ENCODE data around the gene NKAPD1.
A peak's percentile ranks its signal among the peaks of the same experiment; 100 is the strongest.

DNA sequence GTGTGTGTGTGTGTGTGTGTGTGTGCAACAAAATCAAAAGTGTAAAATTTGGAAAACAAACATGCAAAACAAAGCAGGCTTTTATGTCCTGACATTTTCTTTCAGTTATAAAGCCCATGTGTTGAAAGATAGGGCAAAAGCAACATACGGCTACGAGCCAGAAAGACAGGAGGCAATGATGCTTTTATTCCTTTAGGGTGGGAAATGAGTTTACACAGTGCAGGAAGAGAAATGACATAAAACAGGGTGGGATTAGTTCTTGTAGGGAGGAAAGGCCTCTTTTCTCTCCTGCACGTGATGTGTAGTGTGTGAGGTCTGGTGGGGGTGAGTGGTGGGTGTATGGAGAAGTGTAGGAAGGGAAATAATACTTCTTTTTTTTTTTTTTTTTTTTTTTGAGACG is 60.4 kb downstream of the NKAPD1 start:
- TF ChIP-seq CTCF (IDR thresholded peaks at IDR 0.05) (peak in 1 of 5 experiments; percentile 9), POLR2AphosphoS5 (IDR thresholded peaks at IDR 0.05) (peak in 1 of 3 donors; percentile 57), POLR2A (IDR thresholded peaks at IDR 0.05) (no peak)

All from transverse colon (tissue), 4 donors.